Vagina (tissue), 2 donors: ENCODE data around the gene ELMO1. TPM values are rescaled to one million over a fixed set of nuclear protein-coding genes. Genes with fewer than 3 reads are reported as not detected.

ENCODE experiments used
- DNase-seq, 2 donors: peaks; one replicate each; pipeline ENCODE4 v3.0.0-alpha.2; 2017; ENCODE audit errors: extremely low spot score in 2 of 2
- H3K27ac ChIP-seq: fragments of 200-600 bp; sonication (generic); one replicate; pipeline ENCODE4 v1.5.1; 2019
- H3K27me3 ChIP-seq: fragments of 200-600 bp; sonication (generic); one replicate; pipeline ENCODE4 v1.5.1; 2019
- H3K36me3 ChIP-seq, 2 donors: fragments of 200-600 bp; sonication (generic); one replicate each; pipeline ENCODE4 v1.5.1; 2017 to 2019
- H3K4me1 ChIP-seq: fragments of 200-600 bp; sonication (generic); one replicate; pipeline ENCODE4 v1.5.1; 2019
- H3K4me3 ChIP-seq, 2 donors: fragments of 200-600 bp; sonication (generic); 1 replicate in 1 of 2; 2 replicates in 1 of 2; pipeline ENCODE4 v1.5.1; 2016 to 2019
- H3K9me3 ChIP-seq: fragments of 200-600 bp; sonication (generic); one replicate; pipeline ENCODE4 v1.5.1; 2019
- CTCF ChIP-seq, 3 experiments: fragments of 450-650 bp in 2 of 3; fragments of 200-600 bp in 1 of 3; sonication (generic) in 1 of 3; IDR thresholded peaks; one replicate each; pipeline ENCODE4 v1.5.1; 2017 to 2019; ENCODE audit warnings: antibody characterized with exemption in 3 of 3, mild to moderate bottlenecking in 2 of 3, moderate library complexity in 2 of 3
- POLR2A ChIP-seq, 2 donors: fragments of 450-650 bp; IDR thresholded peaks; one replicate each; pipeline ENCODE4 v1.6.1; 2017; ENCODE audit warnings: antibody characterized with exemption in 2 of 2, mild to moderate bottlenecking in 2 of 2, moderate library complexity in 2 of 2
- POLR2AphosphoS5 ChIP-seq, 2 donors: sonication (generic); formaldehyde crosslinking; IDR thresholded peaks; one replicate each; pipeline ENCODE4 v1.9.0; 2017; ENCODE audit warnings: antibody characterized with exemption in 2 of 2, mild to moderate bottlenecking in 2 of 2, low read depth in 1 of 2; ENCODE audit not compliant: insufficient read depth in 1 of 2
- intact Hi-C: fragments of 100-400 bp; cut with DNase I; formaldehyde crosslinking; loops from one replicate; pipeline ENCODE4 v1.15.1; 2023
- total RNA-seq: library from RNA; depleted of rRNA; stranded (reverse); fragments of >200 nt; gene quantifications from one replicate; pipeline ENCODE4 v1.2.3, GENCODE V29; 2016

The ELMO1 gene
- total RNA-seq, 1 donor from 2014 or later, result 74.4 TPM

GRCh38 chr7:37104822-37105518, 343.7 kb downstream of the ELMO1 start:
- intact Hi-C loops, result no loop called here
- H3K4me3 ChIP-seq, result no peak overlapping the region
- TF ChIP-seq CTCF (IDR thresholded peaks at IDR 0.05) (no peak), POLR2A (IDR thresholded peaks at IDR 0.05) (no peak), POLR2AphosphoS5 (IDR thresholded peaks at IDR 0.05; ENCODE audit: insufficient read depth in 1 of 2, low read depth in 1 of 2) (no peak)
- no peaks in the 10 kb centered on the region for H3K9me3 ChIP-seq
- H3K36me3 ChIP-seq, result no peaks in the 10 kb centered on the region
- no peaks in the 10 kb centered on the region for H3K4me1 ChIP-seq
- H3K27me3 ChIP-seq, result no peaks in the 10 kb centered on the region
- DNase-seq, result no peak
- no peak overlapping the region for H3K27ac ChIP-seq

- H3K9me3 ChIP-seq, result no peaks in the 10 kb centered on the region
- no peaks in the 10 kb centered on the region for H3K36me3 ChIP-seq
- no peak for DNase-seq
- H3K4me3 ChIP-seq, result no peak overlapping the region
- intact Hi-C loops, result no loop called here
- no peaks in the 10 kb centered on the region for H3K27me3 ChIP-seq
- TF ChIP-seq POLR2A (IDR thresholded peaks at IDR 0.05), result no peak
- no peak for TF ChIP-seq CTCF (IDR thresholded peaks at IDR 0.05)
- TF ChIP-seq POLR2AphosphoS5 (IDR thresholded peaks at IDR 0.05; ENCODE audit: insufficient read depth in 1 of 2, low read depth in 1 of 2), result no peak
- H3K4me1 ChIP-seq, result no peaks in the 10 kb centered on the region
- H3K27ac ChIP-seq, result no peak overlapping the region
Measured at GRCh38 chr7:37102518-37103137, 346.0 kb downstream of the ELMO1 start.

- no peak for DNase-seq
- Histone ChIP-seq H3K36me3 (no peaks in the 10 kb centered on the region), H3K9me3 (no peaks in the 10 kb centered on the region), H3K27ac (no peak overlapping the region), H3K4me3 (no peak overlapping the region), H3K4me1 (no peaks in the 10 kb centered on the region), H3K27me3 (no peaks in the 10 kb centered on the region)
- intact Hi-C loops, result no loop called here
- no peak for TF ChIP-seq POLR2A (IDR thresholded peaks at IDR 0.05)
- TF ChIP-seq POLR2AphosphoS5 (IDR thresholded peaks at IDR 0.05; ENCODE audit: insufficient read depth in 1 of 2, low read depth in 1 of 2), result no peak
- TF ChIP-seq CTCF (IDR thresholded peaks at IDR 0.05), result no peak
Measured at GRCh38 chr7:37100735-37101331, 347.8 kb downstream of the ELMO1 start.

GRCh38 chr7:37098762-37099161, 349.9 kb downstream of the ELMO1 start:
- TF ChIP-seq POLR2AphosphoS5 (IDR thresholded peaks at IDR 0.05; ENCODE audit: insufficient read depth in 1 of 2, low read depth in 1 of 2) (no peak), CTCF (IDR thresholded peaks at IDR 0.05) (no peak), POLR2A (IDR thresholded peaks at IDR 0.05) (no peak)
- no peak for DNase-seq
- no peaks in the 10 kb centered on the region for H3K9me3 ChIP-seq
- intact Hi-C loops, result no loop called here
- H3K27me3 ChIP-seq, result no peaks in the 10 kb centered on the region
- H3K4me3 ChIP-seq, result no peak overlapping the region
- H3K4me1 ChIP-seq, result no peaks in the 10 kb centered on the region
- no peak overlapping the region for H3K27ac ChIP-seq
- H3K36me3 ChIP-seq, result no peaks in the 10 kb centered on the region

GRCh38 chr7:37097983-37098382, 350.7 kb downstream of the ELMO1 start:
- H3K36me3 ChIP-seq, result no peaks in the 10 kb centered on the region
- TF ChIP-seq POLR2AphosphoS5 (IDR thresholded peaks at IDR 0.05; ENCODE audit: insufficient read depth in 1 of 2, low read depth in 1 of 2), result no peak
- no peak for TF ChIP-seq CTCF (IDR thresholded peaks at IDR 0.05)
- no peak for TF ChIP-seq POLR2A (IDR thresholded peaks at IDR 0.05)

More at GRCh38 chr7:37097983-37098382, 350.7 kb downstream of the ELMO1 start:
- intact Hi-C loops, result no loop called here
- H3K9me3 ChIP-seq, result no peaks in the 10 kb centered on the region
- no peak overlapping the region for H3K4me3 ChIP-seq
- no peaks in the 10 kb centered on the region for H3K27me3 ChIP-seq
- no peaks in the 10 kb centered on the region for H3K4me1 ChIP-seq
- no peak overlapping the region for H3K27ac ChIP-seq
- no peak for DNase-seq
